Activated CD8-positive, alpha-beta memory T cell treated with anti-CD3 and anti-CD28 coated beads, Interleukin-2, amount 50 U/mL, for 1 hour (primary cell): ENCODE data around the gene TEX36.
A peak's percentile ranks its signal among the peaks of the same experiment; 100 is the strongest.
"Not testable (repeated sequence)": the region's sequence is repeated elsewhere in the genome, so short reads cannot be mapped to it uniquely, and the experiment has no call there.

ENCODE experiments used
- DNase-seq: peaks from one replicate; pipeline ENCODE4 v3.0.0-alpha.2; 2020; ENCODE audit errors: extremely low read depth

The TEX36 gene, protein sequence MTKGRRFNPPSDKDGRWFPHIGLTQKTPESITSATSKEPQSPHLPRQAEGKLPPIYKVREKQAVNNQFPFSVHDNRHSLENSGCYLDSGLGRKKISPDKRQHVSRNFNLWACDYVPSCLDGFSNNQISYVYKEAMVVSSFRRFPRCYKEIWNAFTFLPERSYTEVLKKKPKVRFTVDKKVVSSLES

DNA sequence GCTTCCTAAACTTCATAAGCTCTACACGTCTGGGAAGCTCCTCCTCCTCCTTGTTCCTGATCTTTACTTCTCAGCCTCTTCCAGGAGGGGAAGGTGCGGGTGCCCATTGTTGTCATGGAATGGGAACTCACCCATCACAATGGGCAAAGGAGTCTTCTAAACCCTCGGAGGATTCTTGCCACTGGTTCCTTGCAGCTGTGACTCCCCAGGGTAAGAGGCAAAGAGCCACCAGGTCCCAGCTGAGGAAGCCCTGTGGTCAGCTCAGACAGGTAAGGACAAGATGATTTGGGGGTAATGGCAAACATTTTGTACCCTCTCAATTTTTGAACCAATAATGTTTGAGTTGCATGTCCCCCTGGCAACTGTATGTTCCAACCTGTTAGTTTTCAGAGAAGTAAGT, at the start of gene TEX36:
Gene TEX36, minus strand, starts transcription at position 101 of the 400 bp plus-strand sequence. CDS start 174 bp downstream, outside the sequence.
- DNase-seq, result no peak

DNA sequence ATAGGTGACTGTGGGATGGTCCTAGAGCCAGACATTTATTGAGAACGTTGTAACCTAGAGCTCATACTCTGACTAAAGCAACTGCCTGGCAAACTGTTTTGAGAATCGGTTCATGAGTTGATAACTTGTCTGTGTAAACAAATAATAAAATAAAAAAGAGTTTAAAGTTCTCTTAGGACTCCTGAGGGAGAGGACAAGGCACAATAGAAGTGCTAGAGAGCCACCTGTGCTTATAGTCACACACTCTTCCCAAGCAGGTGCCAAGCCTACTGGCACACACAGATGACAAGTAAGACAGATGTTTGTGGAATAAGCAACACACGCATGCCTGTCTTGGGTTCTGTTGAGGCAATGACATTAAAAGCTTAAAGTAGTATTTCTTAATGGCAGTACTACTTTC, 44.5 kb upstream of the TEX36 start:
- DNase-seq, result no peak

DNA sequence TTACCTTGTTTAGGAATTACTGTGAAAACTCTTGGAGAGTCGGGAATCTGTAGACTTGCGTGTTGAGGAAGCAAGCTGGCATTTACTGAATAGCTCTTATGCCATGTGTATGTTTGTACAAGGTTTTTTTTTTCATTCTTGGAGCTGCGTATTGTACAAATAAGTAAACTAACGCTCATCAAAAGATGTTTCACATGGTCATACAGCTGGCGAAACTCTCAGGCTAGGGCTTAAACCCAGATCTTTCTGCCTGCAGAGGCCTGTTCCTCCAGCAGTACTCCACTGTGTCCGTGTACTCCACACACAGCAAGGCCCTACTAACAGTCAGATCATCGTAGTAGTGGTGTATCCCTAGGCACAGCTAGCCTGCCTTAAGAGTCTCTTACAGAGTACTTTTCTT, 44.0 kb upstream of the TEX36 start:
- DNase-seq, result no peak

DNA sequence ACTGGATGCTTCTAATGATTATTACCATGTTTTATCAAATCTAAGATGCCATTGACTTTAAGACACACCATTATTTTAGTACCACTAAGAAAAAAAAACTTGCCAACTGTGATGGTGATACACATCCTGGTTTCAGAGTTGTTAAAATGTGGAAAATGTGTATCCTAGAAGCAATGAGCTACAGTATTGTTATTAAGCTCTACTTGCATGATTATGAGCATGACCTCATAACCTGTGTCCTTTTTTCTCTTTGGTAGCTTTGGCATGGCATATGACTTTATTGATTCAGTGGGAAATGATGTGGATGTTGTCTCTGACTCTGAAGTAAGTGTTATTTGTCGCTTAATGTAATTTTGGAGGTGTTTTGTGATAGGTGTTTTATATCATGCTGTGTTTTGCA, 39.8 kb upstream of the TEX36 start:
- no peak for DNase-seq

DNA sequence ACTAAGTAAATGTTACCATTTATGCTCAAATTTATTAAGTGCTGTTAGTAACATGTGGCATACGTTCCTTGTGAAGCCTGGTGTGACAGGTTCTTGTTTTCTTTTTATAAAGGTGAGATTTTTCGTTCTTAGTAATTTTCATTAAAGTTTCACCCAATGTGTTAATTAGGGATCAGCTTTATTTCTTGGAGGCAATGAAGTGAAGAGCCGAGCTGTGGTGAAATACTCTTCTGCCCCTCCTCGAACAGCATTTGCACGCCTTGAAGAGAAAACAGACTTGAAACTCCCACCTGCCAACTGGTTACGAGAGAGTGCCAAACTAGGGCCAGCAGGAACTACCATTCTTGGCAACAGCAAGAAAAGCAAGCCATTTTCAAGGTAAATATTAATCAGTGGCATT, 38.1 kb upstream of the TEX36 start:
- DNase-seq, result no peak

DNA sequence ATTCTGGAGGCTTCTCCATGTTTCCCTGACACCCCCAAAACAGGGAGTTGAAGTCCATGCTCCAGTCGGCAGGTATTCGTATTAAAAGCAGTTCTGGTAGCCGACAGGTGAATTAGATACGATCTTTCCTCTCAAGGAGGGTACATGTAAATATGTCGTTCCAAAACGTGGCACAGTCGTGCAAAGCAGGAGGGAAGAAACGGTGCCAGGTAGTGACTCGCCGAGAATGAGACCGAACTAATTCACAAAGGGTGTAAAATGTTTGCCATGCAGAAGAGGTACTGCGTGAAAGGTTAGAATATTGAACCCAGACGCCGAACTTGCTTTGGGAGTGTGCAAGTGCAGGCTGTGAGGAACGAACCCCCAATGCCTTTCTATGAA, 37.0 kb upstream of the TEX36 start:
- no peak for DNase-seq

DNA sequence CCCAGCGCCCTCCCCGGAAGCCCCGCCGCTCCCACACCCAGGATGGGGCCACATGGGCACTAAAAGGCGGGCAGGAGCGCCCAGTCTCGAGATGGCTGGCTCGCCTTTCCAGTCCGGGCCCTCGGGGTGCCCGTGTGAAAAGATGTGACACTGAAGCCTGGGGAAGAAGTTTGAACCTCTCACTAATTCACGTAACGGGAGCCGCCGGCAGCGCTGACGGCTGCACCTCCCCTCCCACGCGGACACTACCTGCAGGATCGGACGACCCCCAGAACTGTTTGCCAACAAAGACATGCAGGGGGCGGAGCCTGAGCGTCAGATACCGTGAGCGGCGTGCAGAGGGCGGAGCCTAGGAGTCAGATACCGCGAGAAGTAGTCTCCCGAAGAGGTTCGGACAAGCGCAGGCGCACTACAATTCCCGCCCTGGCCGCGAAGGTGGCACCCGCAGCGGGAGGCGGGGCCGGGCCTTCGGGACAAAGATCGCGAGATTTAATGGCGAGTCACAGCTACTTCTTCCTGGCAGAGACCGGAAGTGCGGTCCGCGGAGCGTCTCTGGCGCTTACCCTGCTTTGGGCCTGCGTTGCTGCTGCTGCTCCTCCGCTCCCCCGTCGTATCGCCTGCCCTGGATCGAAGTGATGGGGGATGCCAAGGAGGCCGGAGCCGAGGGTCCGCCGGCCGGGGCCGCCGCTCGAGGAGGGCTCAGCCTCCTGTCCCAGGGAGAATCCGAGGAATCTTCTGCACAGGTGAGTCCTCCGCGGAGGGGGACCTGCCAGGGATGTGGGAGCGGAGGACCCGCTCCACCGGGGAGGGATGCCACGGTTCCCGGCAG, 36.4 kb upstream of the TEX36 start, which contains the start of gene EDRF1:
Gene EDRF1, plus strand, starts transcription at position 537 of the 829 bp plus-strand sequence. Its CDS starts 99 bp downstream, at position 636.
- DNase-seq, result peak; percentile 99

DNA sequence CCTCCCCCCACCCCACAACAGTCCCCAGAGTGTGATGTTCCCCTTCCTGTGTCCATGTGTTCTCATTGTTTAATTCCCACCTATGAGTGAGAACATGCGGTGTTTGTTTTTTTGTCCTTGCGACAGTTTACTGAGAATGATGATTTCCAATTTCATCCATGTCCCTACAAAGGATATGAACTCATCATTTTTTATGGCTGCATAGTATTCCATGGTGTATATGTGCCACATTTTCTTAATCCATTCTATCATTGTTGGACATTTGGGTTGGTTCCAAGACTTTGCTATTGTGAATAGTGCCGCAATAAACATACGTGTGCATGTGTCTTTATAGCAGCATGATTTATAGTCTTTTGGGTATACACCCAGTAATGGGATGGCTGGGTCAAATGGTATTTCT, 31.8 kb upstream of the TEX36 start:
- not testable (repeated sequence) for DNase-seq

DNA sequence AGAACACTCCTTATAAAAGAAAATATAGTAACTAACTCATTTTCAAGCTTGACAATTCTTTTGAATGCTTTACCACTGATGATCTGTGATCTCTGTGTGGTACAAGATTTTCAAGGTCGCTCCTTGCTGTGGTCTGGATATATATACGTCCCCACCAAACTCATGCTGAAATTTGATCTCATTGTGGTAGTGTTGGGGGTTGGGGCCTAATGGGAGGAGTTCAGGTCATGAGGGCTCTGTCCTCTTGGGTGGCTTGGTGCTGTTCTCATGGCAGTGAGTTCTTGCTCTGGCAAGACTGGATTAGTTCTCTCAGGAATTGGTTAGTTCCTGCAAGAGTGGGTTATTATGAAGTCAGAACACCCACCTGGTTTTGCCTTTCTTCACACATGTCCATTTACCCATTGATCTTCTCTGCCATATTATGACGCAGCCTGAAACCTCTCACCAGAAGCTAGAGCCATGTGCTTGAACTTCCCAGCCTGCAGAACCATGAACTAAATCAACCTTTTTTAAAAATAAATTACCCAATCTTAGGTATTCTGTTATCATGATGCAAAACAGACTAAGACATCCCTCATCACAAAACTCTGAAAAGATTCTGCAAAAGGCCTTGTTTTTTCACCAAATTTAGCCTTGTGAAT, 28.3 kb upstream of the TEX36 start:
- DNase-seq, result no peak

DNA sequence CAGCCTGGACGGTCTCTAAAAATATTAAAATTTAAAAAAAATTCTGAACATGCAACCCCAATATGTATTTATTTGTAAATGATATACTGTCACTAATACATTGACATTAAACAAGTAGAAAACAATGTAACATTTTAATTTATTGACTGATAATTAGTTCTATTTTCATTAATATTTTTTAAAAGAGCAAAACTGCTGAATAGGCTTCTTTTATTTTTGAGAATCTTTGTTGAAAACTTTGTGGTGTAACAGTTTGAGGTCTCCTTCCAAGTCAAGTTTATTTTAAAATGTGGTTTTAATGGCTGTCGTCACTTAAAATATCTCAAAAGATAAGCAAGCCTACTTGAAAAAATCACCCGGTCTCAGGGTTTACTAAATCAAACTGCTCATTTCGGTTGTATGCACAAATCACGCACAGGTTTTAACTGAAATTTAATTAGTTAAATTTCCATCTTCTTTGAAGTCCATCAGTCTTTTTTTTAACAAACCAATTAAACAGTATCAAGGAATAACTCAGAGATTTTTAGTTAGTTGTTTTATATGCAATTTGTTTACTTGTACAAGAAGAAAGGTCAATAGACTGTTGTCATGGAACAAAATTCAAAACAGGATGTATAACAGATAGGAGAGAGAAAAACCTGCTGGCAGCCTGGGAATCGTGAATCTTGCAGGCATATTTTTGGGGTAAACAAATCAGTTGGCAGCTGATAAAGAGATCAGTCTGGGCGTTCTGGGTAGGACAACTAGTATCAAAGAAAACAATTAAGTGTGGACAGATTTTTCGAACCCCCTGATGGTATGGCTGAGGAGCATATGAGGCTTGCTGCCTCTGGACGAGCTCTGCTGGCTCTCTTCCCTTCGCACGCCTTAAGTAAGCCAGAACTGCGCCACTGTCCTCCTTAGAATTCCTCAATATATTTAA, 26.9 kb upstream of the TEX36 start:
- DNase-seq, result no peak

DNA sequence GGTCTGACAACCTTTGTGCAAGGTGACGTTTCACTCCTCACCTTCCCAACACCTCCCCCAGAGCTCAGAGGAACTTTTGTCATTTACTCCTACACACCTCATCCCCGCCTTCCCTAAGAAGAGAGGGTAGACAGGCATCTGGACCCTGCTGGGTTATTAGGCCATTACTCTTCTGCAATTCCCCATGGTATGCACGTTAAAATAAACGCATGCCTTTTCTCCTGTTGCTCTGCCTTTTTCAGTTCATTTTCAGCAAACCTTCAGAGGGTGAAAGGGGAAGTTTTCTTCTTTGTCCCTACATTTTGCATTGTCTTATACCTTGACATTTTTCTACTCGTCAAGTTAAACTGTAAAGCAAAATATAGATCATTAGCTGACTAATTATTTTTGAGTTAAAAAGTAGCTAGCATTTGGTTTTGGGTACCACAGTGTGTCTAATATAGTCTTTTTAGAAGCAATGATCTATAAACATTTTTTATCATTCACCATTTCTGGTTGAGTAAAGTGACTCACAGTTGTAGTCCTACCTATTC, 26.1 kb upstream of the TEX36 start:
- no peak for DNase-seq

DNA sequence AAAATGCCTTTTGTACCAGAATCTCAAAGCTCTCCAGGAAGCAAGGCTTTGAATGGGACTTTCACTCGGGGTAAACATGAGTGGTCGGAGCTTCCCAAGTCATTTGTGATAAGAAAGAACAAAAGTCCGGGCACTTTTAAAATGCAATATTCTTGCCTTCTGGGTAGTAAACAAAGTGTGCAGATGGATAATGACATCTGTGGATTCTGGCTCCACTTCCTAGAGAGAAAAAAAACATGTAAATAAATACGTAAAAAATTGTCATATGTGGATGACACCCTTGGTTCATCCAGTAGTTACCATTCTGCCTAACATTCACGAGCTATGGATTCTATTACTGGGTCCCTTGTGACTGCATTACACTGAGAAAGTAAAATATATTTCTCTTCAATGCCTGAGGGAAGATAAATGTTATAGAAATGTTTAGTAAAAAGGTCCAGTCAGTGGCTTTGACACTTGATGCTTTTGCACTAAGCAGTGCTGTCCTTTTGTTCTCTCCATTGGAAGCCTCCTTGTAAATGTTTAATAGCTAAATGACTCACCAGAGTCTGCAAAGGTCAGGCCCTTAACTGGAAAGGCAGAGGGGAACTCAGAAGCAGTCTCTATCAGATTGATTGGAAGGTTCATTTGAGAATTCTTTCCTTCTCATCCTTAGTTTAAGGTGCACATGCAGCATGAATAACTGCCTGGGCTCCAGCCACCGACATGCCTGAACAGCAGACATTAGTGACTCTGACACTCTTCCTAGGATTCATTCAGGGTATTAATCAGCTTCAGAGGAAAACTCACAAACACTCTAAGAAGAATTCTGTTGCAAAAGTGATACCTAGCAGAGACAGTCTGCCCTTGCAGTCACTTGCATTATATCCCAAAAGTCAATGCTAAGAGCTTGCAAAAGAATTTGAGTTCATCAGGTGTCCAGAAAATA, 24.8 kb upstream of the TEX36 start:
- no peak for DNase-seq

DNA sequence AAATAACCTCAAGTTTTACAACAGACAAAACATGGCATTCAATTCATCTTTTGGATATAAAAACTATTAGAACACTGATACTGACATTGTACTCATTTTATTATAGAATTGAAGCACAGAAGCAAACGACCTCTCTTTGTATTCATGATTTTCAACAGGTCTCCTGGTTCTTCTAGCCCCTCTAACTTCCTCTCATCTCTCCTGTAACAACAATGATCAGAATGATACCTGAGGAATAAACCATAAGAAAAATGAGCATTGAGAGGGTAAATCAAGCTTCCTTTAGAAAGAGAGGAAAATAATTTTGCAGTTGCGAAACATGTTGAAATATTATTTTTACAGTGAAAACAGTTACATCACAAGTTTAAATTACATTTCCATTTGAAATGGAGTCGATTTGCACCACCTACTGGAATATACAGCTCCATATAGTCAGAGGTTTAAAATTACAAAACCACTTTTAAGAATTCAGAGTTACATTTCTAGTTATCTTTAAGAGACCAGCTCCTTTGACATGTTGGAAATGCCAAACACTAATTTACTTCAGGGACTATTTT, 17.5 kb upstream of the TEX36 start:
- no peak for DNase-seq

DNA sequence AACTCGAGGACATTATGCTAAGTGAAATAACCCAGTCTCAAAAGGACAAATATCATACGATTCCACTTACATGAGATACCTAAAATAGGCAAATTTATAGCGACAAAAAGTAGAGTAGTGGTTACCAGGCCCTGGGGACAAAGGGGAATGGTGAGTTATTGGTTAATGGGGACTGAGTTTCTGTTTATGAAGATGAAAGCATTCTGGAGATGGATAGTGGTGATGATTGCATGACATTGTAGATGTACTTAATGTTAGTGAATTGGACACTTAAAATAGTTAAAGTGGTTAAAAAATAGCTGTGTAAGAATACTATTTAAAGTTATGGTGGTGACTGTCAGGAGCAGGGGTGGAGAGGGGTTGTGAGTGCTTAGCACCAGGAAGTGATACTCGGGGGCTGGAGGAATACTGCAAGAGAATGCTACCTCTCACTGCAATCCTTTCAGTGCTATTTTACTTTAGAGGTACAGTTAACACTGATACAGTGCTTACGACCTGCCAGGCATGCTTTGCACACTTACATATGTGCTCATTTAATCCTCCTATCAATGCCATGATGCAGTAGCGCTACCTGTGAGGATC, 16.7 kb upstream of the TEX36 start:
- no peak for DNase-seq

DNA sequence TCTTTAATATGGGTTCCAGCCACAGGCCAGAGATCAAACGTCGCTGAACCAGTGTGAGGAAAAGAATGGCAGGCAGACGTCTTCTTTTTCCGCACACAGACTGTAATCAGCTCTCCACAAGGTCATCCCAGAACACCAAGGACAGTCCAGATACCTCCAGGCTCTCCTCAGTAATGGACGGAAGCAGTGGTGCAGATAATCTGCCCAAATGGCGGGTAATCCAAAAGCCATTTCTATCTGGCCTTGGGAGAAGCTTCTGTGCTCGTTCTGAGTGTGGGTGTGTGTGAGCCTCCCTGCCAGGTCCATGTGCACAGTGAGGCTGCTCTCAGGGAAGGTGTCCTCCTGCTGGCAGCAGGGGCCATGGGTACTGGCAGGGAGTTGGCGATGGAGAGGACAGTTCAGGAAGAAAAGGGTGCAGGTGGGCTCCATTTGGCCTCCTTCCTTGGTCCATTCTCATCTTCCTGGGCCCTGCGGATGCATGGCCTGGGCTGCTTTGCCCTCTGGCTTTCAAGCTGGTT, 15.6 kb upstream of the TEX36 start:
- no peak for DNase-seq

DNA sequence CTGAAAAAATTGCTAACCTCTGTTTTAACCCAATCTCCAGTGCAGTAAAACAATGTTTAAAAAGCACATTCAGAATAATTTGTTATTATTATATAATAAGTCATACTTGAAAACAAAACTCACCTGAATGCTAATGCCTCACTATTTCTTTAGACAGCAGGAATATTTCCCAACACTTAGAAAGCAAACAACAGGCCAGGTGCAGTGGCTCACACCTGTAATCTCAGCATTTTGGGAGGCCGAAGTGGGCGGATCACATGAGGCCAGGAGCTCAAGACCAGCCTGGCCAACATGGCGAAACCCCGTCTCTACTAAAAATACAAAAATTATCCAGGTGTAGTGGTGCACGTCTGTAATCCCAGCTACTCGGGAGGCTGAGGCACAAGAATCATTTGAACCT, 13.9 kb upstream of the TEX36 start:
- DNase-seq, result not testable (repeated sequence)

DNA sequence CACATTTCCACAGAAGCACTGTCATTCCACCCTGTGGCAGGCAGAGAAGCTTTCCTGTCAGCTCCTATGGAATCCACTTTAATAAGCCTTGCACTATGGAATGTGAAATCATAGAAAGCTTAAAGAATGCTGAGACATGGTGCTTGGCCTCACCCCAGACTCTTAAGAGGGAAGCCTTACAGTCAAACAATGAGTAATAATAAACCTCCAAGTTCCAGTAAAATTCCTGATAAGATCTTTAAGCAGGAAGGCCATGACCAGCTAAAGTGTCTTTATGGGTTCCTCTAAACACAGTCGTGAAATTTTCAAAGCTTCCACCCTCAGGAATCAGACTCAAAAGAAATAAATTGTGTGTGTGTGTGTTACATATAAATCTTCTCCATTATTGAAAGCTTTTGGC, 11.9 kb upstream of the TEX36 start:
- DNase-seq, result no peak

DNA sequence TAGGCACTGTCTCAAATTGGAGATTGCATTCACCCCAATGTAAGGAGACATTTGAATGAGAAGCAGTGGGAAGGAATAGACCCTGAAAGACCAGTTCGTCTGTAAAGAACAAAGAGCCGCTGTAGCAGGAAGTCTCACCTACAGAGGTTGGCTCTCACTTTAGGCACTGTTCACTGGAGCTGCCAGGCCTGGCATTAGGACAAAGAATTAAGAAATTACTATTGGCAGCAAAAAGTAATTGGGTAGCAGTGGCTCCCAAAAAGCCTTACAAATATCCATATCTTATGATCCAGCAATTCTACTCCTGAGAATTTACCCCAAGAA, 10.5 kb upstream of the TEX36 start:
- DNase-seq, result no peak

DNA sequence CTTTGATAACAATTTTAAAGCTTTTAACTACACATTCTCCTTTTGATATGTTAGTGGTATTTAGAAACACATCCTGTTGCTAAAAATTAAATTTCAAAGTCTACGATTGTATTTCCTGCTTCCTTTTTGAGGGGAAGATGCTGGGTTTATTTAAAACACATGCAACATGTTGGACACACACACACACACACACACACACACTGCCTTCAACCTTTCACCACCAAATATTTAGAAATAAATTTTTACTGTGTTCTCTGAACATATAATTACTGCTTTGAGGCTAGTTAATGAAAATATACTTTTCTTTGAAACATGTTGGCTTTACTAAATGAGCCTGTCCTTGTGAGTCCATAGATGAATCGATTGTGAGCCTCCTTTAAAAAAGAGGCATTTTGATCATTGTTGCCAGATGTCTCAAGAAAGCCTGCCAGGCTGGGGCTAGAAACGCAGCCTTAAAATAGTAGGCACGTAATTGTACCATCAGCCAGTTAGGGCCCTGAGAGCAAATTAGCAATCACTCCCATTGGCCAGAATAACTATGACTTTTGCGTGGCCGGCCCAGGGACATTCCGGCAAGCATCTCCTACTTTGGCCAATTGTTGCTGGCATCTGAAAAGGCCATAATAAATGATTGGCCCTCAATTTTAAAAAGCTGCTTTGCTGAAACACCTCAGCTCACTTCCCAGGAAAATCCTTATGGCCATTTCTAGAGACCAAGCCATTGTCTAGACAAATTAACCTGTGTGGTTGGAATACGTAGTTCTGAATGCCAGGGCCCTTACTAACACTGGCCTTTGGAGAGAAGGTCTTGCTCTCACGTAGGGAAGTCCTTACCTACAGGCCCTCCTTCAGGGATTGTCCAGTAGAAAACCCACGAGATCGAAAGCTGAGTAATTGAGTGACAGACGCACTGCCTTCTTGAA, 9.9 kb upstream of the TEX36 start:
- no peak for DNase-seq
